SK-N-SH (cell line): ENCODE results near the gene POLR3GL. TPM values are rescaled to one million over a fixed set of nuclear protein-coding genes. Genes with fewer than 3 reads are reported as not detected.

Experiments
- CTCF ChIA-PET: fragments of 300-600, 350-600 bp; formaldehyde crosslinking; extraction: SDS; loops from one replicate; lab custom pipeline; 2021; lab: Yijun Ruan, JAX
- POLR2A ChIA-PET: fragments of 350-600 bp; sonication (Branson Sonifier 250); formaldehyde crosslinking; extraction: SDS; loops from one replicate; lab custom pipeline; 2020; ENCODE audit warnings: antibody characterized with exemption, inconsistent platforms; lab: Yijun Ruan, JAX
- DNase-seq: peaks from one replicate; pipeline ENCODE4 v3.0.0; 2012
- H2AFZ ChIP-seq: fragments of 200-600 bp; sonication (generic); 2 replicates; pipeline ENCODE4 v1.8.1; 2016; ENCODE audit warnings: antibody characterized with exemption, mild to moderate bottlenecking, low read depth
- H3F3A ChIP-seq: fragments of 200-600 bp; sonication (generic); replicated peaks from 2 replicates; pipeline ENCODE3; 2016; ENCODE audit warnings: antibody characterized with exemption, mild to moderate bottlenecking; ENCODE audit not compliant: insufficient read depth
- H3K27ac ChIP-seq, 2 experiments: fragments of 200-500 bp in 1 of 2; fragments of 200-600 bp in 1 of 2; sonication (Bioruptor generic) in 1 of 2; sonication (generic), shearing (Covaris generic) in 1 of 2; 2 replicates each; pipeline versions ENCODE4 v1.5.1 to v1.6.1; 2014 to 2016; ENCODE audit warnings: low read depth in 2 of 2, inconsistent platforms in 1 of 2, low read length in 1 of 2, mild to moderate bottlenecking in 1 of 2, mixed read lengths in 1 of 2
- H3K27me3 ChIP-seq: fragments of 200-600 bp; sonication (generic), shearing (Covaris generic); 2 replicates; pipeline ENCODE4 v1.6.1; 2016; ENCODE audit warnings: mixed run types; ENCODE audit not compliant: insufficient read depth
- H3K36me3 ChIP-seq, 2 experiments: fragments of 200-500 bp in 1 of 2; fragments of 200-600 bp in 1 of 2; sonication (Bioruptor generic) in 1 of 2; sonication (generic) in 1 of 2; replicated peaks in 1 of 2; 2 replicates each; pipeline versions ENCODE3 to v1.5.1; 2014 to 2016; ENCODE audit warnings: low read length in 1 of 2, mild to moderate bottlenecking in 1 of 2; ENCODE audit not compliant: insufficient read depth in 2 of 2, control insufficient read depth in 1 of 2
- H3K4me1 ChIP-seq, 2 experiments: fragments of 200-500 bp in 1 of 2; fragments of 200-600 bp in 1 of 2; sonication (Bioruptor generic) in 1 of 2; sonication (generic), shearing (Covaris generic) in 1 of 2; 2 replicates each; pipeline versions ENCODE4 v1.5.1 to v1.6.1; 2014 to 2016; ENCODE audit warnings: low read depth in 1 of 2, low read length in 1 of 2, mixed run types in 1 of 2; ENCODE audit not compliant: insufficient read depth in 2 of 2, control insufficient read depth in 1 of 2
- H3K4me2 ChIP-seq: fragments of 200-600 bp; sonication (generic), shearing (Covaris generic); 2 replicates; pipeline ENCODE4 v1.6.1; 2017; ENCODE audit warnings: mixed run types
- H3K4me3 ChIP-seq, 2 experiments: fragments of 200-500 bp in 1 of 2; fragments of 200-600 bp in 1 of 2; sonication (Bioruptor generic) in 1 of 2; sonication (generic), shearing (Covaris generic) in 1 of 2; 2 replicates each; pipeline versions ENCODE4 v1.5.1 to v1.8.1; 2014 to 2016; ENCODE audit warnings: low read depth in 2 of 2, inconsistent platforms in 1 of 2, low read length in 1 of 2, mild to moderate bottlenecking in 1 of 2, mixed read lengths in 1 of 2, moderate library complexity in 1 of 2
- H3K79me2 ChIP-seq: fragments of 200-600 bp; sonication (generic); 2 replicates; pipeline ENCODE4 v1.8.1; 2017; ENCODE audit warnings: mild to moderate bottlenecking; ENCODE audit not compliant: insufficient read depth
- H3K9ac ChIP-seq: fragments of 200-600 bp; sonication (generic); 2 replicates; pipeline ENCODE4 v1.6.1; 2017; ENCODE audit warnings: mixed run types
- H3K9me2 ChIP-seq: fragments of 200-600 bp; sonication (generic); 2 replicates; pipeline ENCODE4 v1.6.1; 2017; ENCODE audit warnings: mixed run types
- H3K9me3 ChIP-seq: fragments of 200-600 bp; sonication (generic); 2 replicates; pipeline ENCODE4 v1.6.1; 2017; ENCODE audit warnings: mixed run types, mild to moderate bottlenecking, moderate library complexity
- H4K20me1 ChIP-seq: fragments of 200-600 bp; sonication (generic); 2 replicates; pipeline ENCODE4 v1.6.1; 2017; ENCODE audit warnings: mild to moderate bottlenecking, mixed run types; ENCODE audit not compliant: insufficient read depth
- ELF1 ChIP-seq: IDR thresholded peaks from 2 replicates; pipeline ENCODE4 v1.4.0; 2012
- EP300 ChIP-seq, 2 experiments: IDR thresholded peaks; 2 replicates each; pipeline versions ENCODE4 v1.4.0 to v1.6.1; 2012; ENCODE audit warnings: borderline replicate concordance in 1 of 2, low read depth in 1 of 2, low read length in 1 of 2
- FOSL2 ChIP-seq: IDR thresholded peaks from 2 replicates; pipeline ENCODE4 v1.4.0; 2012; ENCODE audit warnings: low read depth, mild to moderate bottlenecking, moderate library complexity, borderline replicate concordance
- GATA2 ChIP-seq: sonication (generic); formaldehyde crosslinking; IDR thresholded peaks from 2 replicates; pipeline ENCODE4 v1.5.0; 2020; ENCODE audit warnings: mild to moderate bottlenecking, missing genetic modification reagents
- MXI1 ChIP-seq: IDR thresholded peaks from 2 replicates; pipeline ENCODE4 v1.6.1; 2012; ENCODE audit warnings: mild to moderate bottlenecking, low read depth, low read length, improper control_type of control experiment
- POLR2AphosphoS5 ChIP-seq: IDR thresholded peaks from 2 replicates; pipeline ENCODE4 v1.6.1; 2012; ENCODE audit warnings: low read depth, low read length
- RAD21 ChIP-seq: IDR thresholded peaks from 2 replicates; pipeline ENCODE4 v1.6.1; 2012; ENCODE audit warnings: mild to moderate bottlenecking, low read length
- RFX5 ChIP-seq: IDR thresholded peaks from 2 replicates; pipeline ENCODE4 v1.6.1; 2012; ENCODE audit warnings: mild to moderate bottlenecking, improper control_type of control experiment, low read length
- SIN3A ChIP-seq: IDR thresholded peaks from 2 replicates; pipeline ENCODE4 v1.6.1; 2012; ENCODE audit warnings: low read depth, mild to moderate bottlenecking, low read length, moderate library complexity, borderline replicate concordance
- USF1 ChIP-seq: IDR thresholded peaks from 2 replicates; pipeline ENCODE4 v1.4.0; 2012; ENCODE audit warnings: low read depth, borderline replicate concordance
- USF2 ChIP-seq: fragments of 150-350 bp; IDR thresholded peaks from 2 replicates; pipeline ENCODE4 v1.6.1; 2017; ENCODE audit warnings: antibody characterized with exemption, low read length, low read depth, borderline replicate concordance
- WGBS: methylation state at CpG from one replicate; pipeline ENCODE4 v1.1.6; 2017; ENCODE audit warnings: low lambda C conversion rate; 5-methylcytosine and 5-hydroxymethylcytosine counted together
- polyA plus RNA-seq, 3 experiments: library from polyadenylated mRNA; depleted of rRNA; stranded (reverse); fragments of >200 nt; gene quantifications; 2 replicates each; pipeline ENCODE4 v1.2.3, GENCODE V29; 2012
- TF ChIP-seq, protein P1 (sequence below): fragments of 200-600 bp; sonication (generic); IDR thresholded peaks from 2 replicates; pipeline ENCODE4 v1.6.1; 2017; ENCODE audit warnings: antibody characterized with exemption, mild to moderate bottlenecking, moderate library complexity

POLR3GL gene
- polyA plus RNA-seq, 1 of the 3 experiments (the other 2 are of a cell fraction): 15.8 TPM

GRCh38 chr1:145942871-145943270, 21.6 kb upstream of the POLR3GL start:
- no peaks in the 10 kb centered on the region for H3K4me1 ChIP-seq
- H3K36me3 ChIP-seq: peaks cover 20 to 28% of the 10 kb centered on the region in 2 experiments
- ChIA-PET CTCF (interaction anchor here (1.0 to 1.4 kb wide), 4 partner anchors 11 to 94 kb away, joined by 3 to 4 read pairs (median 4); no protein-coding TSS in a partner anchor), POLR2A (interaction anchor here (0.9 kb wide), 1 partner anchor 15 kb away, joined by 3 read pairs; the partner anchor contains the start of gene LIX1L)
- no peaks in the 10 kb centered on the region for H4K20me1 ChIP-seq
- H3K4me3 ChIP-seq: no peak overlapping the region
- H3K79me2 ChIP-seq: peaks cover 36% of the 10 kb centered on the region
- H2AFZ ChIP-seq: no peak overlapping the region
- no peak overlapping the region for H3K9ac ChIP-seq
- H3K27me3 ChIP-seq: no peaks in the 10 kb centered on the region
- DNase-seq: no peak
- no peak overlapping the region for H3K27ac ChIP-seq
- H3F3A ChIP-seq: no peaks in the 10 kb centered on the region
- H3K9me3 ChIP-seq: no peaks in the 10 kb centered on the region
- H3K4me2 ChIP-seq: no peak overlapping the region
- no peaks in the 10 kb centered on the region for H3K9me2 ChIP-seq
- WGBS: 90% methylated on average over 6 of the region's 6 CpGs
- no peak for TF ChIP-seq FOSL2
- TF ChIP-seq MXI1: no peak
- no peak for TF ChIP-seq SIN3A
- TF ChIP-seq POLR2AphosphoS5: no peak
- TF ChIP-seq ELF1: no peak
- no peak for TF ChIP-seq RAD21

DNA sequence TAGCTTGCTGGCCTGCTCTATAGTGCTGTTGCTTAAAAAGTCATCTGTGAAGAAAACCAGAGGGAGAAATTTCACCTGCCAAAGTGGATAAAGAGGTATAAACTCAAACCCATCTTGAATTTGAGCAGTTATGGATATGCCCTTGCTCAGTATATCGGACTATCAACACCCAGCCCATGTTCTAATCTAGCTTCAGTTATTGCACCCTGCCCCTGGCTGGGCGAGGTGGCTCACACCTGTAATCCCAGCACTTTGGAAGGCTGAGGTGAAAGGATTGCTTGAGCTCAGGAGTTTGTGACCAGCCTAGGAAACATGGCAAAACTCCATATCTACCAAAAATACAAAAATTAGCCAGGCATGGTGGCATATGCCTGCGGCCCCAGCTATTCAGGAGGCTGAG, 20.0 kb upstream of the POLR3GL start:
- no peak overlapping the region for H3K9ac ChIP-seq
- TF ChIP-seq MXI1 (no peak), ELF1 (no peak)
- TF ChIP-seq, protein P1, sequence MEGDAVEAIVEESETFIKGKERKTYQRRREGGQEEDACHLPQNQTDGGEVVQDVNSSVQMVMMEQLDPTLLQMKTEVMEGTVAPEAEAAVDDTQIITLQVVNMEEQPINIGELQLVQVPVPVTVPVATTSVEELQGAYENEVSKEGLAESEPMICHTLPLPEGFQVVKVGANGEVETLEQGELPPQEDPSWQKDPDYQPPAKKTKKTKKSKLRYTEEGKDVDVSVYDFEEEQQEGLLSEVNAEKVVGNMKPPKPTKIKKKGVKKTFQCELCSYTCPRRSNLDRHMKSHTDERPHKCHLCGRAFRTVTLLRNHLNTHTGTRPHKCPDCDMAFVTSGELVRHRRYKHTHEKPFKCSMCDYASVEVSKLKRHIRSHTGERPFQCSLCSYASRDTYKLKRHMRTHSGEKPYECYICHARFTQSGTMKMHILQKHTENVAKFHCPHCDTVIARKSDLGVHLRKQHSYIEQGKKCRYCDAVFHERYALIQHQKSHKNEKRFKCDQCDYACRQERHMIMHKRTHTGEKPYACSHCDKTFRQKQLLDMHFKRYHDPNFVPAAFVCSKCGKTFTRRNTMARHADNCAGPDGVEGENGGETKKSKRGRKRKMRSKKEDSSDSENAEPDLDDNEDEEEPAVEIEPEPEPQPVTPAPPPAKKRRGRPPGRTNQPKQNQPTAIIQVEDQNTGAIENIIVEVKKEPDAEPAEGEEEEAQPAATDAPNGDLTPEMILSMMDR: no peak
- no peak overlapping the region for H3K4me3 ChIP-seq
- H3K27ac ChIP-seq: no peak overlapping the region
- no peaks in the 10 kb centered on the region for H3K4me1 ChIP-seq
- H3K79me2 ChIP-seq: peaks cover 52% of the 10 kb centered on the region
- ChIA-PET POLR2A (interaction anchor here (0.6 kb wide), 1 partner anchor 41 kb away, joined by 3 read pairs; no protein-coding TSS in a partner anchor), CTCF (interaction anchor here (0.8 to 1.4 kb wide), 4 partner anchors 17 to 52 kb away, joined by 3 to 5 read pairs (median 4); partner anchors contain the start of gene RBM8A)
- 100% methylated on average over 3 of the region's 3 CpGs for WGBS
- H3K36me3 ChIP-seq: peaks cover 28 to 30% of the 10 kb centered on the region in 2 experiments
- H3K4me2 ChIP-seq: no peak overlapping the region
- DNase-seq: no peak
- H3K9me2 ChIP-seq: no peaks in the 10 kb centered on the region
- no peaks in the 10 kb centered on the region for H4K20me1 ChIP-seq
- no peak overlapping the region for H2AFZ ChIP-seq
- H3K9me3 ChIP-seq: no peaks in the 10 kb centered on the region
- H3F3A ChIP-seq: no peaks in the 10 kb centered on the region
- H3K27me3 ChIP-seq: no peaks in the 10 kb centered on the region

DNA sequence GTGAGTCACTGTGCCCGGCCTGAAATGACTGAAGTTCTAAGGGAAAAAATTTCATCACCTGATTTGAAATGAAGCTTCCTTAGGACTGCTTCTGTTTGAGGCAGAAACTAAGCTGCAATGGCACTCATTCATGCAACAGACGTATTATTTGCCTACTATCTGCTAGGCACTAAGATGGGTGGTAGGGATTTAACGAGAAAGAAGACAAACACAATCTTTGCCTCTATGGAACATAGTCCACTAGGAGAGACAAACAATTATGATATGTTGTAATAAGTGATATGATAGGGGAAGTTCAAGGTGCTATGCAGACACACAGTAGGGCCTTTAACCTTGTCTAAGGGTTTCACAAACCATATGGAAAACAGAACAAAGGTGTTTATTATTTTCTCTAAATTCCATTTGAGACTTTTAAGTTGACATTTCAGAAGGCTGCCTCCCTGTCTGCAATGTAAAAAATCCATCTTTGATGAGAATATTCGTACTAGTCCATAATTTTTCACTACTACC, 18.0 kb upstream of the POLR3GL start:
- H3F3A ChIP-seq: no peaks in the 10 kb centered on the region
- TF ChIP-seq GATA2 (CRISPR knock-in tag) (no peak), USF2 (no peak), RFX5 (no peak), MXI1 (no peak), POLR2AphosphoS5 (no peak), USF1 (no peak), EP300 (IDR thresholded peaks at IDR 0.05; ENCODE audit: borderline replicate concordance in 1 of 2, low read depth in 1 of 2, low read length in 1 of 2) (no peak)
- TF ChIP-seq, all 33 proteins: peak for 0
- Histone ChIP-seq H3K79me2 (peaks cover 72% of the 10 kb centered on the region), H3K9ac (no peak overlapping the region), H3K27me3 (no peaks in the 10 kb centered on the region), H3K27ac (no peak overlapping the region), H3K4me2 (no peak overlapping the region), H3K9me2 (no peaks in the 10 kb centered on the region), H3K9me3 (no peaks in the 10 kb centered on the region), H3K36me3 (peaks cover 20 to 30% of the 10 kb centered on the region in 2 experiments), H4K20me1 (no peaks in the 10 kb centered on the region), H3K4me1 (no peaks in the 10 kb centered on the region), H3K4me3 (no peak overlapping the region), H2AFZ (no peak overlapping the region)
- ChIA-PET POLR2A (no interaction called here), CTCF (interaction anchor here (1.3 kb wide), 1 partner anchor 61 kb away, joined by 3 read pairs; no protein-coding TSS in a partner anchor)
- DNase-seq: no peak
- 90% methylated on average over 4 of the region's 4 CpGs for WGBS
